Panc1 (cell line): Measurements from ENCODE around the gene CCDC38. TPM values are rescaled to one million over a fixed set of nuclear protein-coding genes. Genes with fewer than 3 reads are reported as not detected.

Experiments used
- ATAC-seq: fragments of 200-7000 bp; cut with Tn5 transposase; 2 replicates; pipeline ENCODE4 v1.9.1; 2020; ENCODE audit warnings: mild to moderate bottlenecking, moderate library complexity
- BruUV-seq: library from RNA; stranded (reverse); fragments of 400-500 nt; replicated peaks from 2 replicates; lab custom pipeline; 2021; lab: Mats Ljungman, UMichigan
- CTCF ChIA-PET: fragments of 300-600 bp; sonication (Branson Sonifier 250); formaldehyde crosslinking; loops from one replicate; lab custom pipeline; 2022; ENCODE audit warnings: antibody characterized with exemption; lab: Charles Lee
- POLR2A ChIA-PET: fragments of 300-600 bp; sonication (Branson Sonifier 250); formaldehyde crosslinking; loops from one replicate; lab custom pipeline; 2022; ENCODE audit warnings: antibody characterized with exemption; lab: Charles Lee
- DNase-seq: peaks from one replicate; pipeline ENCODE4 v3.0.0-alpha.2; 2010; ENCODE audit warnings: low read depth, low spot score
- H3K27ac ChIP-seq: 2 replicates; pipeline ENCODE4 v1.5.1; 2011; ENCODE audit warnings: mild to moderate bottlenecking, low read length, inconsistent platforms
- H3K27me3 ChIP-seq: fragments of 200-500 bp; sonication (Bioruptor generic); 2 replicates; pipeline ENCODE4 v1.6.0; 2014; ENCODE audit warnings: low read length, inconsistent platforms; ENCODE audit not compliant: control insufficient read depth, insufficient read depth
- H3K36me3 ChIP-seq: fragments of 200-500 bp; sonication (Bioruptor generic); 2 replicates; pipeline ENCODE4 v1.5.1; 2014; ENCODE audit warnings: inconsistent platforms, mild to moderate bottlenecking, low read length, moderate library complexity; ENCODE audit not compliant: control insufficient read depth, insufficient read depth
- H3K4me1 ChIP-seq: 2 replicates; pipeline ENCODE4 v1.5.1; 2011; ENCODE audit warnings: inconsistent platforms, mild to moderate bottlenecking, low read length, moderate library complexity; ENCODE audit not compliant: control insufficient read depth, insufficient read depth
- H3K4me3 ChIP-seq, 2 experiments: 2 replicates each; pipeline ENCODE4 v1.5.1; 2011 to 2012; ENCODE audit warnings: low read depth in 2 of 2, low read length in 2 of 2, mild to moderate bottlenecking in 2 of 2, inconsistent platforms in 1 of 2, moderate library complexity in 1 of 2
- H3K9me3 ChIP-seq: fragments of 200-500 bp; sonication (Bioruptor generic); 2 replicates; pipeline ENCODE4 v1.5.1; 2014; ENCODE audit warnings: low read depth, mild to moderate bottlenecking, inconsistent platforms, low read length, moderate library complexity; ENCODE audit not compliant: control insufficient read depth, insufficient read depth
- POLR2AphosphoS5 ChIP-seq: IDR thresholded peaks from 2 replicates; pipeline ENCODE4 v1.6.1; 2012; ENCODE audit warnings: mild to moderate bottlenecking, low read depth, low read length, moderate library complexity
- REST ChIP-seq, 2 experiments: IDR thresholded peaks; 2 replicates each; pipeline ENCODE4 v1.6.1; 2011 to 2012; ENCODE audit warnings: low read depth in 2 of 2, control low read depth in 1 of 2, low read length in 1 of 2, mild to moderate bottlenecking in 1 of 2, moderate library complexity in 1 of 2; ENCODE audit not compliant: insufficient read depth in 1 of 2
- SIN3A ChIP-seq: IDR thresholded peaks from 2 replicates; pipeline ENCODE4 v1.6.1; 2012; ENCODE audit warnings: low read depth, mild to moderate bottlenecking, low read length, moderate library complexity, borderline replicate concordance; ENCODE audit not compliant: insufficient read depth
- TCF7L2 ChIP-seq: IDR thresholded peaks from 2 replicates; pipeline ENCODE4 v1.6.1; 2011; ENCODE audit warnings: mild to moderate bottlenecking, low read depth, low read length, inconsistent platforms
- in situ Hi-C: cut with HindIII; loops from 2 replicates; pipeline ENCODE4 v1.10.0; 2016; ENCODE audit warnings: low sequenced_read_pairs, low pct_unique_long_range_greater_than_20kb
- intact Hi-C: fragments of 100-400 bp; cut with micrococcal nuclease; formaldehyde crosslinking; loops from one replicate; pipeline ENCODE4 v1.10.0; 2022; ENCODE audit not compliant: unreplicated experiment
- total RNA-seq: library from RNA; stranded (reverse); gene quantifications from one replicate; pipeline ENCODE4 v1.2.1, GENCODE V29; 2021; ENCODE audit not compliant: unreplicated experiment
- TF ChIP-seq, protein P1 (sequence below): fragments of 450-650 bp; IDR thresholded peaks from 2 replicates; pipeline ENCODE4 v1.5.1; 2017; ENCODE audit warnings: mild to moderate bottlenecking

The CCDC38 gene
- total RNA-seq, 1 experiment from 2014 or later: not detected

- Histone ChIP-seq H3K4me3 (no peak overlapping the region), H3K36me3 (no peaks in the 10 kb centered on the region), H3K27me3 (no peaks in the 10 kb centered on the region; the same call in 1 of the 2 replicates), H3K4me1 (no peaks in the 10 kb centered on the region), H3K27ac (no peak overlapping the region), H3K9me3 (no peaks in the 10 kb centered on the region)
- intact Hi-C loops (no loop called here), in situ Hi-C loops (no loop called here)
- CTCF ChIA-PET: interaction anchor here (0.6 kb wide), 1 partner anchor 21 kb away, joined by 3 read pairs; no protein-coding TSS in a partner anchor
- BruUV-seq: no TSS peak
- ATAC-seq: no peak
- TF ChIP-seq REST (IDR thresholded peaks at IDR 0.05; ENCODE audit: insufficient read depth in 1 of 2, low read depth in 2 of 2, low read length in 1 of 2) (no peak), POLR2AphosphoS5 (no peak), SIN3A (no peak), TCF7L2 (no peak)
- TF ChIP-seq, protein P1, sequence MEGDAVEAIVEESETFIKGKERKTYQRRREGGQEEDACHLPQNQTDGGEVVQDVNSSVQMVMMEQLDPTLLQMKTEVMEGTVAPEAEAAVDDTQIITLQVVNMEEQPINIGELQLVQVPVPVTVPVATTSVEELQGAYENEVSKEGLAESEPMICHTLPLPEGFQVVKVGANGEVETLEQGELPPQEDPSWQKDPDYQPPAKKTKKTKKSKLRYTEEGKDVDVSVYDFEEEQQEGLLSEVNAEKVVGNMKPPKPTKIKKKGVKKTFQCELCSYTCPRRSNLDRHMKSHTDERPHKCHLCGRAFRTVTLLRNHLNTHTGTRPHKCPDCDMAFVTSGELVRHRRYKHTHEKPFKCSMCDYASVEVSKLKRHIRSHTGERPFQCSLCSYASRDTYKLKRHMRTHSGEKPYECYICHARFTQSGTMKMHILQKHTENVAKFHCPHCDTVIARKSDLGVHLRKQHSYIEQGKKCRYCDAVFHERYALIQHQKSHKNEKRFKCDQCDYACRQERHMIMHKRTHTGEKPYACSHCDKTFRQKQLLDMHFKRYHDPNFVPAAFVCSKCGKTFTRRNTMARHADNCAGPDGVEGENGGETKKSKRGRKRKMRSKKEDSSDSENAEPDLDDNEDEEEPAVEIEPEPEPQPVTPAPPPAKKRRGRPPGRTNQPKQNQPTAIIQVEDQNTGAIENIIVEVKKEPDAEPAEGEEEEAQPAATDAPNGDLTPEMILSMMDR: no peak
- no peak for DNase-seq
- POLR2A ChIA-PET: no interaction called here
These were observed 55.1 kb downstream of the CCDC38 start for GRCh38 chr12:95887311-95887710.

- Histone ChIP-seq H3K9me3 (no peaks in the 10 kb centered on the region), H3K27ac (no peak overlapping the region), H3K27me3 (no peaks in the 10 kb centered on the region; the same call in 1 of the 2 replicates), H3K4me1 (no peaks in the 10 kb centered on the region), H3K4me3 (no peak overlapping the region), H3K36me3 (no peaks in the 10 kb centered on the region)
- intact Hi-C loops (no loop called here), in situ Hi-C loops (no loop called here)
- no peak for TF ChIP-seq REST (IDR thresholded peaks at IDR 0.05; ENCODE audit: insufficient read depth in 1 of 2, low read depth in 2 of 2, low read length in 1 of 2)
- no peak for TF ChIP-seq POLR2AphosphoS5
- TF ChIP-seq, protein P1: no peak
- POLR2A ChIA-PET: no interaction called here
- ATAC-seq: no peak
- no TSS peak for BruUV-seq
- no peak for DNase-seq
- CTCF ChIA-PET: no interaction called here
These were observed 57.4 kb downstream of the CCDC38 start for GRCh38 chr12:95884998-95885397.
